ENCODE results near the gene ATMIN. TPM values are rescaled to one million over a fixed set of nuclear protein-coding genes. Genes with fewer than 3 reads are reported as not detected.
A peak's percentile ranks its signal among the peaks of the same experiment; 100 is the strongest.

The ATMIN gene
- total and polyA plus RNA-seq, 2 of the 13 experiments (the other 11 are each of a cell fraction or from before 2014, with no cell fraction given): 34.6 to 60.4 TPM

GRCh38 chr16:81077076-81077940 lies 41.7 kb downstream of the ATMIN start, which contains the start of gene C16orf46 (continued):
- TF ChIP-seq ZBTB4 (CRISPR knock-in tag; IDR thresholded peaks at IDR 0.05; ENCODE audit: borderline replicate concordance): no peak; the same call in 1 of the 2 replicates
- no peak; the same call in 1 of the 2 replicates for TF ChIP-seq ONECUT2 (CRISPR knock-in tag; IDR thresholded peaks at IDR 0.05)
- no peak for TF ChIP-seq PHB2 (IDR thresholded peaks at IDR 0.05; ENCODE audit: partially characterized antibody)
- TF ChIP-seq ZFY (CRISPR knock-in tag; IDR thresholded peaks at IDR 0.05): peak; percentile 99
- peak; percentile 83; the same call in 1 of the 2 replicates for TF ChIP-seq ZBTB39 (CRISPR knock-in tag; IDR thresholded peaks at IDR 0.05)
- no peak for TF ChIP-seq NFE2 (CRISPR knock-in tag; IDR thresholded peaks at IDR 0.05)
- TF ChIP-seq DMAP1 (CRISPR knock-in tag; IDR thresholded peaks at IDR 0.05): peak; percentile 86; the same call in 1 of the 2 replicates
- TF ChIP-seq ZNF615 (CRISPR knock-in tag; IDR thresholded peaks at IDR 0.05; ENCODE audit: borderline replicate concordance): no peak; the same call in 1 of the 2 replicates
- TF ChIP-seq AHR (CRISPR knock-in tag; IDR thresholded peaks at IDR 0.05): no peak
- peak; percentile 89; the same call in 1 of the 2 replicates for TF ChIP-seq MTF2 (CRISPR knock-in tag; IDR thresholded peaks at IDR 0.05; ENCODE audit: borderline replicate concordance)
- TF ChIP-seq NR0B2 (CRISPR knock-in tag; IDR thresholded peaks at IDR 0.05): peak; percentile 94; the same call in 1 of the 2 replicates
- peak; percentile 98 for TF ChIP-seq ZNF687 (CRISPR knock-in tag; IDR thresholded peaks at IDR 0.05)
- TF ChIP-seq U2AF2 (IDR thresholded peaks at IDR 0.05; ENCODE audit: low read depth, low read length): peak; percentile 97
- peak; percentile 93 for TF ChIP-seq TAF1 (CRISPR knock-in tag; IDR thresholded peaks at IDR 0.05)
- no peak for TF ChIP-seq ZNF20 (CRISPR knock-in tag; IDR thresholded peaks at IDR 0.05)
- peak; percentile 98 for TF ChIP-seq CSRNP1 (CRISPR knock-in tag; IDR thresholded peaks at IDR 0.05)
